HG02571 (cell line): ENCODE measurements around the gene TNFRSF18.

Experiments used
- ATAC-seq: cut with Tn5 transposase; IDR thresholded peaks from one replicate; pipeline ENCODE4 v1.9.1; 2021; ENCODE audit warnings: mild to moderate bottlenecking, moderate library complexity; ENCODE audit not compliant: unreplicated experiment

TNFRSF18 gene

DNA sequence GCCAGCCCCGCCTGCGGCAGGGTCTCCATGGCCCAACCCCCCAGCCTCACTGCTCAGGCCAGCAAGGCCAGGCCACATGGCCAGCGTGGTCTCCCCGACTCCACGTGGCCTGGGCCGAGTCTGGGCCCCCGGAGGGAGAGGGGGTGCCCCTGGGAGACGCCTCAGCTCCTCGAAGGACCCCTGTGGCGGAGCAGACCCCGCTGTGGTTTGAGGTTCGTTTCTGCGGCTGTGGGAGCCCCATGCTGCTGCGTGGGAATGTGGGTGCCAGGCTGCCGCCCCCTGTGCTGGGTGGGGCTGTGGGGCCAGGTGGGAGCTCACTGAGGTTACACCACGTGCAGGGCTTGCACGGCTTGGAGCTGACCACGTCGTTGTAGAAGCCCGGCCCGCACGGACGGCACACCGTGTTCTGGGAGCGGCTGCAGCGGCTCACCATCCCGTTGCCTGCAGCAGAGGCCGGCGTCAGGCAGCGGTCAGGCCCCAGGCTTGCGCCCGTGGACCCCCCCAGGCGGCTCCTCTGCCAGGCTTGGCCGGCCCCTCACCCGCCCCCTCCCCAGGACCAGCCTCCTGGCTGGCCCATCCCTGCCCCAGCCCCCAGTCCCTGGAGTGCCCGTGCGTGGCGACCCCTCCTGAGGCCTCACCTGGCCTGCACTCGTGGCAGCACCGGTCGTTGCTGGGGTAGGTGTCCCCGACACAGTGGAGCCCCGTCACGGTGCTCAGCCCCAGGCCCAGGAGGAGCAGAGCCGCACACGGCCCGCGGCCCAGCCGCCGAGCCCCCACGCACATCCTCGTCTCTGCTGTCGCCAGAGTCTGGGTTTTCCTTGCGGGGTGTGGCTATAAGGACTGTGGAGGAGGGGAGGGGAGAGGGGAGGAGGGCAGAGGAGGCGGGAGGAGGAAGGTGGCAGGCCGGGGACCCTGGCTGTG is 7.2 kb upstream of the TNFRSF18 start, which contains the start of gene TNFRSF4:
TNFRSF4 (minus strand) TSS at position 809 of the 921 bp plus-strand sequence; CDS start at position 783, 26 bp downstream.
- ATAC-seq = no peak

DNA sequence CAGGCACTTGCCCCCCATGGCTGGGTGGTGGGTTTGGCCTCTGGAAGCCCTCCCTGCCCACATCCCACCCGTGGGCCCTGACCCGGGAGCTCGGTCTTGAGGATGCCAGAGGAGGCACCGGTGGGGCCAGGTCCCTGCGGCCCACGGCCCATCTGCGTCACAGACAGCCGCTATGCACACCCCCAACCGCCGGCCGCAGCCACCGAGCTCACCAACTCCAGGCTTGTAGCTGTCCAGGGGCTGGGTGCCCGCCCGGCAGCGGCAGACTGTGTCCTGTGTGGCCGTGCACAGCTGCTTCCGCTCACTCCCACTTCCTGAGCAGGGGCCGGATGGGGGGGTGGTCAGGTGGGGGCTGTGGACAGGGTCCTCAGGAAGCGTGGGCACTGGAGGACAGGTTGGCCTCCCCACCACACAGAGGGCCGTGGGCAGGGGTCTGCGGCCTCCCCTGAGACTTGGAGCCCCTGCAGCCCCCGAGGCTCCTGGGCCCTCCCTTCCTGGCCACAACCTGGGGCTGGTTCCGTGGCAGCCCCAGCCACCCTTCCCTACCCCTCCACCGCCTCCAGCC is 6.5 kb upstream of the TNFRSF18 start:
- no peak for ATAC-seq

- no peak for ATAC-seq
Measured at GRCh38 chr1:1211541-1212441, 5.4 kb upstream of the TNFRSF18 start.

DNA sequence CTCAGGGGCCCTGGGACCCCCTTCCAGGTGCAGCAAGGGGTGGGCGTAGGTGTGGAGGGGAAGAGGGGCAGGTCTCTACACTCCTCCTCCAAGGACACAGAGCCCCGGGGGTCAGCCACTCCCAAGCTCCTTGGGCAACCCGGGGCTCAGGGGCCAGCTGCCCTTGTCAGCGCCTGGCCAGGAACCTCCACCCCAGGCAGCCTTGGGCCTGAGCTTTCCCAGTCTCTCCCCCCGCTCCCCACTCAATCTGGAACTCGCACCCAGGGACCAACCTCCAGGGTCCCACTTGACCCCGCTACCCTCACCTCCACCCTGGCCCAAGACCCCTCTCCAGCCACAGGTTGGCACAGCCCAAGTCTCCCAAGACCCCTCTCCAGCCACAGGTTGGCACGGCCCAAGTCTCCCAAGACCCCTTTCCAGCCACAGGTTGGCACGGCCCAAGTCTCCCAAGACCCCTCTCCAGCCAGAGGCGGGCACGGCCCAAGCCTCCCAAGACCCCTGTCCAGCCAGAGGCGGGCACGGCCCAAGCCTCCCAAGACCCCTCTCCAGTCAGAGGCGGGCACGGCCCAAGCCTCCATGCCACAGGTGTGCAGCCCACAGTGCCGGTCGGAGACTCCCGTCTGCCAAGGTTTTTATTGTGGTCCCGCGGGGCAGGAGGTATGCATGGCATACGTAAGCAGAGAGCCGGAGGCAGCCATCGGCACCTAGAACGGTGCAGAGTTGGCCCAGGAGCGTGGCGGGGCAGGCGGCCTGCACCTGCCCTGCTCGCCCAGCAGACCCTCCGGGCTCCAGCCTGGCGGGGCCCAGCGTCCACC is 4.5 kb upstream of the TNFRSF18 start:
- ATAC-seq = no peak

DNA sequence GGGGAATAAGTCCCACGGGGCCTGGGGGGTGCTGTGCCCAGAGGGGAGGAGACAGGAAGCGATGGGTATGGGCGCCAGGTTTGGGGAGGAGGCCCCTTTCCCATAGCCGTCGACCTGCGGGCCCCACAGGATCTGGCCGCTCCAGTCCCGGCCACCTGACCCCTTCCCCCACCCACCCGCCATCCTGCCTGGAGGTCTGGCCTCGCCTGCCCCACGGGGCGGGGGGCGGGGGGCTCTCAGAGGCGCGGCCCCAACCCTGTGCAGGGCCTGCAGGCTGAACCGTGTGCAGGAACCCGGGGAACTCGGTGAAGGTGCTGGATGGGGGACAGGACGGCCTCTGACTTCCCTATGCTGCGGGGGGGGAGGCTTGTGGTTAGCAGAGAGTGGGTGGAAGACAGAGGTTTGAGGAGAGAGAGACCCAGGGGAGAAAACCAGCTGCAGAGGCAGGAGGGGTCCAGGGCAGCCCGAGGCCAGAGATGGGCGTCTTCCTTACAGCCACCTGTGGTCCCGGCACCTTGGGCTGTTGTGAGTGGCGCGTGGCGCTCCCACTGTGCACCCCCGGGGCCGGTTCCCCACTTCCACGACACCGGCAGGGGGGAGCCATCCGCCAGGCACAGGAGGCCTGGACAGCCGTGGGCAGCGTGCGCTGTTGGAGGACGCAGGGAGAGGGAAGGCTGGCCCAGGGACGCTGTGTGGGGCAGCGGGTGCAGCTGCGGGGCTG is 2.5 kb upstream of the TNFRSF18 start:
- no peak for ATAC-seq

- ATAC-seq = no peak
Measured at GRCh38 chr1:1207571-1207892, 1.1 kb upstream of the TNFRSF18 start.

- ATAC-seq = no peak
Measured at GRCh38 chr1:1206966-1207531, 657 bp upstream of the TNFRSF18 start.

- no peak for ATAC-seq
Measured at GRCh38 chr1:1205769-1206375, 520 bp downstream of the TNFRSF18 start.

- no peak for ATAC-seq
Measured at GRCh38 chr1:1204998-1205768, 1.2 kb downstream of the TNFRSF18 start.

DNA sequence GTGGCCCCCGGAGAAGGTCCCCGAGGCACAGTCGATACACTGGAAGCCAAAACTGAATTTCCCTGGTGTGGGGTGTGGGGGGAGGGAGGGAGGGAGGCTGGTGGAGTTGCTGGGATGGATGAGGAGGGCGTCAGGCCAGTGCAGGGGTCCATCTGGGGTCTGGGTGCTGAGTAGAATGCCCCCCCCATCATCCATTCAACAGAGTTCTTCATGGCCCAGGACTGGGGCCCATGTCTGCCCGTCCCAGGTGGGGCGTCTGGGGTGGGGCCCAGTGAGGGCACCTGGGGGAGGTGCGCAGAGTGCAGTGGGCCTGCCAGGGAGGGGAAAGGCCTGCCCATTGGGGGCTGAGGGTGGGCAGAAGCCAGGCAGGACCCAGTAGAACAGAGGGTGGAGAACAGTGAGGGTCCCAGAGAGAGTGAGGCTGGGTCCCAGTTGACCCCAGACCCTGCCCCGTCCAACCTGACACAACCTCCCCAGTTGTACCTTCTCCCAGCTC is 1.9 kb downstream of the TNFRSF18 start:
- no peak for ATAC-seq

DNA sequence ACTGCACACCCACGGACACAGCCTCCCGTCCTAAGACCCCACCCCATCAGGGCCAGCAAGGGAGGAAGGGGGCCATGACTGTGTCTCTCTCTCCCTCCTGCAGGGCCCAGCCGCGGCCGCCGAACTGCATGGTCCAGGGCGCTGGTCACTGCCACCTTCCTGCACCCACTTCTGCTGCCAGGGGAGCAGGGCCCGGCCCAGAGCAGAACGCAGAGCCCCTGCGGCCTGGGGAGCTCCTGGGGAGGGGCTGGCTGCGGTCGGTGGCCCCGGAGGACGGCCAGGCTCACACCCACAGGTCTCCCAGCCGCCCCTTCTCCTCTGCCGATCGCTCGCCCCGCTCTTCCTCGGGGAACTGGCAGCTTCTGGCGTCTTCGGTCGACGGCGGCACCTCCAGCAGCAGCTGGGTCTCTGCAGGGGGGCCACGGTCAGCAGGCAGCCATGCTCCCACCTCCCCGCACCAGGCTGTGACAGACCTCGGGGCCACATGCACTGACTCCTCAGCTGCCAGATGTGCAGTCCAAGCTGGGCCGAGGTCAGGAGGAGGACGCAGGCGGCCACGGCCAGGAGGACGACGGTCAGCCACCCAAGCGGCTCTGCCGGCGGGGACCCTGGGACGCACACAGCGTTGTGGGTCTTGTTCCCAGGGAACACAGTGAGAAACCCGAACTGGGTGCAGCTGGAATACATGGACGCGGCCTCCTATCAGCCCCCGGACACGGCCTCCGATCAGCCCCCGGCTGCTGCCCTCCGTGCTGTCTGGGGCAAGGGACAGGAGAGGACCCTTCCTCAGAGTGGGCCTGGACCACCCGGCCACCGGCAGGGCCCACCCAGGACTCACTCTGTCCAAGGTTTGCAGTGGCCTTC is 2.6 kb downstream of the TNFRSF18 start:
- ATAC-seq = no peak

GRCh38 chr1:1202831-1203560 is 3.4 kb downstream of the TNFRSF18 start:
- ATAC-seq = no peak

- ATAC-seq = no peak
Measured at GRCh38 chr1:1200876-1201810, 5.2 kb downstream of the TNFRSF18 start.

GRCh38 chr1:1199961-1200875 is 6.2 kb downstream of the TNFRSF18 start:
- no peak for ATAC-seq
